IMR-90 (cell line): ENCODE measurements around the gene PRKACA. TPM values are rescaled to one million over a fixed set of nuclear protein-coding genes. Genes with fewer than 3 reads are reported as not detected.

Source experiments
- ATAC-seq: fragments of 200-7000 bp; cut with Tn5 transposase; 2 replicates; pipeline ENCODE4 v1.9.1; 2020; ENCODE audit warnings: low read depth, mild to moderate bottlenecking, moderate library complexity
- BruUV-seq: library from RNA; stranded (reverse); fragments of 400-500 nt; replicated peaks from 2 replicates; lab custom pipeline; 2021; lab: Mats Ljungman, UMichigan
- CTCF ChIA-PET: fragments of 300-600 bp; formaldehyde crosslinking; extraction: SDS; loops from one replicate; lab custom pipeline; 2021; ENCODE audit warnings: antibody characterized with exemption; lab: Yijun Ruan, JAX
- POLR2A ChIA-PET: fragments of 300-600 bp; sonication (Branson Sonifier 250); formaldehyde crosslinking; loops from one replicate; lab custom pipeline; 2022; ENCODE audit warnings: antibody characterized with exemption; ENCODE audit not compliant: unreplicated experiment; lab: Charles Lee
- DNase-seq: peaks from one replicate; pipeline ENCODE4 v3.0.0; 2013
- H2AFZ ChIP-seq: replicated peaks from 2 replicates; pipeline ENCODE3; 2013; ENCODE audit warnings: low read length, mild to moderate bottlenecking; ENCODE audit not compliant: poor library complexity
- H2AK5ac ChIP-seq: 2 replicates; pipeline ENCODE4 v1.6.1; 2013; ENCODE audit warnings: low read depth, low read length, inconsistent platforms
- H2AK9ac ChIP-seq: replicated peaks from 2 replicates; pipeline ENCODE3; 2013; ENCODE audit warnings: mild to moderate bottlenecking, low read depth, low read length, moderate library complexity; ENCODE audit not compliant: poor library complexity
- H2BK120ac ChIP-seq: 2 replicates; pipeline ENCODE4 v1.6.1; 2013; ENCODE audit warnings: low read depth, low read length, inconsistent platforms
- H2BK15ac ChIP-seq: 3 replicates; pipeline ENCODE4 v1.6.1; 2013; ENCODE audit warnings: low read depth, low read length, inconsistent platforms
- H2BK20ac ChIP-seq: 2 replicates; pipeline ENCODE4 v1.6.1; 2013; ENCODE audit warnings: low read depth, mild to moderate bottlenecking, inconsistent platforms, low read length, moderate library complexity
- H2BK5ac ChIP-seq: 2 replicates; pipeline ENCODE4 v1.6.1; 2013; ENCODE audit warnings: mild to moderate bottlenecking, low read depth, low read length, inconsistent platforms; ENCODE audit not compliant: poor library complexity, severe bottlenecking
- H3K14ac ChIP-seq: replicated peaks from 2 replicates; pipeline ENCODE4 v1.6.1; 2013; ENCODE audit warnings: low read depth, low read length, inconsistent platforms
- H3K18ac ChIP-seq: 2 replicates; pipeline ENCODE4 v1.6.1; 2013; ENCODE audit warnings: low read depth, low read length, control low read depth
- H3K23ac ChIP-seq: 2 replicates; pipeline ENCODE4 v1.6.1; 2013; ENCODE audit warnings: low read depth, low read length, inconsistent platforms
- H3K27ac ChIP-seq: 2 replicates; pipeline ENCODE4 v1.5.1; 2013; ENCODE audit warnings: mild to moderate bottlenecking, control low read depth, low read length; ENCODE audit not compliant: insufficient read depth
- H3K27me3 ChIP-seq: 2 replicates; pipeline ENCODE4 v1.6.1; 2013; ENCODE audit warnings: low read length; ENCODE audit not compliant: control insufficient read depth, insufficient read depth
- H3K36me3 ChIP-seq: 2 replicates; pipeline ENCODE4 v1.6.1; 2013; ENCODE audit warnings: low read length, mixed read lengths; ENCODE audit not compliant: control insufficient read depth, insufficient read depth
- H3K4ac ChIP-seq: 2 replicates; pipeline ENCODE4 v1.6.1; 2013; ENCODE audit warnings: low read depth, low read length, inconsistent platforms
- H3K4me1 ChIP-seq: 2 replicates; pipeline ENCODE4 v1.6.1; 2013; ENCODE audit warnings: low read length, mixed read lengths; ENCODE audit not compliant: control insufficient read depth, insufficient read depth
- H3K4me2 ChIP-seq: 2 replicates; pipeline ENCODE4 v1.6.1; 2013; ENCODE audit warnings: low read depth, mild to moderate bottlenecking, control low read depth, low read length, moderate library complexity
- H3K4me3 ChIP-seq: 2 replicates; pipeline ENCODE4 v1.5.1; 2013; ENCODE audit warnings: low read depth, mild to moderate bottlenecking, control low read depth, low read length, moderate library complexity; ENCODE audit not compliant: insufficient read depth
- H3K56ac ChIP-seq: 2 replicates; pipeline ENCODE4 v1.6.1; 2013; ENCODE audit warnings: low read length, inconsistent platforms; ENCODE audit not compliant: insufficient read depth; ENCODE audit errors: extremely low read depth
- H3K79me1 ChIP-seq, 2 experiments: 2 replicates each; pipeline ENCODE4 v1.6.1; 2013; ENCODE audit warnings: low read length in 2 of 2, inconsistent platforms in 1 of 2, low read depth in 1 of 2
- H3K9ac ChIP-seq: 2 replicates; pipeline ENCODE4 v1.6.1; 2013; ENCODE audit warnings: low read depth, low read length, control low read depth
- H3K9me1 ChIP-seq: 2 replicates; pipeline ENCODE4 v1.6.1; 2013; ENCODE audit warnings: low read length, inconsistent platforms; ENCODE audit not compliant: insufficient read depth
- H3K9me3 ChIP-seq: 2 replicates; pipeline ENCODE4 v1.6.1; 2013; ENCODE audit warnings: low read length; ENCODE audit not compliant: control insufficient read depth, insufficient read depth
- H4K20me1 ChIP-seq: 2 replicates; pipeline ENCODE4 v1.6.1; 2013; ENCODE audit warnings: low read length, inconsistent platforms; ENCODE audit not compliant: insufficient read depth
- H4K5ac ChIP-seq: 2 replicates; pipeline ENCODE4 v1.6.1; 2013; ENCODE audit warnings: mild to moderate bottlenecking, low read depth, low read length, control low read depth
- H4K8ac ChIP-seq, 2 experiments: 2 replicates each; pipeline ENCODE4 v1.6.1; 2013; ENCODE audit warnings: low read depth in 2 of 2, low read length in 2 of 2, control low read depth in 1 of 2, inconsistent platforms in 1 of 2
- H4K91ac ChIP-seq: 2 replicates; pipeline ENCODE4 v1.6.1; 2013; ENCODE audit warnings: low read depth, low read length, inconsistent platforms; ENCODE audit not compliant: insufficient read depth
- BHLHE40 ChIP-seq: fragments of 150-350 bp; IDR thresholded peaks from 2 replicates; pipeline ENCODE4 v1.6.1; 2016; ENCODE audit warnings: mild to moderate bottlenecking, low read depth, low read length
- FOS ChIP-seq: fragments of 150-350 bp; IDR thresholded peaks from 2 replicates; pipeline ENCODE4 v1.6.1; 2016; ENCODE audit warnings: low read depth, low read length
- MAZ ChIP-seq: IDR thresholded peaks from 2 replicates; pipeline ENCODE4 v1.6.1; 2012; ENCODE audit warnings: low read depth, mild to moderate bottlenecking, low read length, improper control_type of control experiment, moderate library complexity, borderline replicate concordance
- MXI1 ChIP-seq: IDR thresholded peaks from 2 replicates; pipeline ENCODE4 v1.6.1; 2012; ENCODE audit warnings: low read depth, mild to moderate bottlenecking, low read length, moderate library complexity, borderline replicate concordance
- NFE2L2 ChIP-seq: fragments of 150-350 bp; IDR thresholded peaks from 2 replicates; pipeline ENCODE4 v1.6.1; 2016; ENCODE audit warnings: low read depth, mild to moderate bottlenecking, low read length
- POLR2A ChIP-seq: IDR thresholded peaks from 2 replicates; pipeline ENCODE4 v1.6.1; 2012; ENCODE audit warnings: mild to moderate bottlenecking, low read depth, low read length
- RAD21 ChIP-seq: IDR thresholded peaks from 2 replicates; pipeline ENCODE4 v1.6.1; 2012; ENCODE audit warnings: low read length, improper control_type of control experiment
- RCOR1 ChIP-seq: IDR thresholded peaks from 2 replicates; pipeline ENCODE4 v1.6.1; 2012; ENCODE audit warnings: mild to moderate bottlenecking, low read length, improper control_type of control experiment; ENCODE audit not compliant: insufficient replicate concordance
- WGBS, 2 experiments: methylation state at CpG; one replicate each; pipeline versions ENCODE4 v1.1.5 to v1.1.7; 2013; ENCODE audit warnings: missing lambda C conversion rate in 2 of 2; ENCODE audit not compliant: insufficient read length in 1 of 2; ENCODE audit errors: extremely low coverage in 2 of 2; 5-methylcytosine and 5-hydroxymethylcytosine counted together
- dilution Hi-C: fragments of 300-500 bp; cut with HindIII; formaldehyde crosslinking; loops from one replicate; pipeline ENCODE4 v1.14.3; 2018; ENCODE audit warnings: low sequenced_read_pairs; ENCODE audit not compliant: unreplicated experiment
- in situ Hi-C: fragments of 300-500 bp; cut with MboI; formaldehyde crosslinking; loops from 3 replicates; pipeline ENCODE4 v1.14.3; 2019; ENCODE audit warnings: low sequenced_read_pairs, inconsistent platforms, mixed read lengths
- intact Hi-C: fragments of 100-400 bp; cut with micrococcal nuclease; formaldehyde crosslinking; loops from 2 replicates; pipeline ENCODE4 v1.10.0; 2022
- polyA plus RNA-seq, 3 experiments: library from polyadenylated mRNA; depleted of rRNA; stranded (reverse); fragments of >200 nt; gene quantifications; 2 replicates each; pipeline ENCODE4 v1.2.3, GENCODE V29; 2012; ENCODE audit warnings: low replicate concordance in 1 of 3
- total RNA-seq: library from RNA; depleted of rRNA; stranded (reverse); fragments of >200 nt; gene quantifications from 2 replicates; pipeline ENCODE4 v1.2.3, GENCODE V29; 2012
- TF ChIP-seq, protein P1 (sequence below): fragments of 150-350 bp; IDR thresholded peaks from 2 replicates; pipeline ENCODE4 v1.6.1; 2017; ENCODE audit warnings: mild to moderate bottlenecking, antibody characterized with exemption, low read length, low read depth

PRKACA gene
- total and polyA plus RNA-seq, 2 of the 4 experiments (the other 2 are of a cell fraction): 18.1 to 94.5 TPM

- no peaks in the 10 kb centered on the region for H3K9me3 ChIP-seq
- ChIA-PET POLR2A (interaction anchor here (0.6 kb wide), 1 partner anchor 236 kb away, joined by 3 read pairs; no protein-coding TSS in a partner anchor), CTCF (no interaction called here)
- peaks cover 15 to 73% of the 10 kb centered on the region in 2 experiments for H3K79me1 ChIP-seq
- no peak overlapping the region for H2AK5ac ChIP-seq
- BruUV-seq: no TSS peak
- H3K9me1 ChIP-seq: peaks cover 13% of the 10 kb centered on the region; the same call in 1 of the 2 replicates
- DNase-seq (no peak), ATAC-seq (no peak)
- peaks cover 14% of the 10 kb centered on the region for H3K4me1 ChIP-seq
- H3K4me3 ChIP-seq: no peak overlapping the region
- no peak overlapping the region for H4K8ac ChIP-seq
- no peak overlapping the region for H4K5ac ChIP-seq
- H3K56ac ChIP-seq: no peak overlapping the region
- dilution Hi-C loops: no loop called here
- H2BK20ac ChIP-seq: no peak overlapping the region
- H2AFZ ChIP-seq: no peak overlapping the region
- H3K18ac ChIP-seq: no peak overlapping the region
- no peak overlapping the region for H2BK5ac ChIP-seq
- H2BK120ac ChIP-seq: no peak overlapping the region
- H3K4me2 ChIP-seq: no peak overlapping the region
- intact Hi-C loops: no loop called here
- H2BK15ac ChIP-seq: no peak overlapping the region
- in situ Hi-C loops: no loop called here
- no peak overlapping the region for H3K4ac ChIP-seq
- no peak overlapping the region for H3K9ac ChIP-seq
- no peak overlapping the region for H2AK9ac ChIP-seq
- no CpG with 5 or more reads among the region's 1 CpG for WGBS, 2 experiments
- no peaks in the 10 kb centered on the region for H3K27me3 ChIP-seq
- H3K36me3 ChIP-seq: peaks cover 2% of the 10 kb centered on the region; the same call in 1 of the 2 replicates
- no peak overlapping the region for H3K23ac ChIP-seq
- TF ChIP-seq, protein P1, sequence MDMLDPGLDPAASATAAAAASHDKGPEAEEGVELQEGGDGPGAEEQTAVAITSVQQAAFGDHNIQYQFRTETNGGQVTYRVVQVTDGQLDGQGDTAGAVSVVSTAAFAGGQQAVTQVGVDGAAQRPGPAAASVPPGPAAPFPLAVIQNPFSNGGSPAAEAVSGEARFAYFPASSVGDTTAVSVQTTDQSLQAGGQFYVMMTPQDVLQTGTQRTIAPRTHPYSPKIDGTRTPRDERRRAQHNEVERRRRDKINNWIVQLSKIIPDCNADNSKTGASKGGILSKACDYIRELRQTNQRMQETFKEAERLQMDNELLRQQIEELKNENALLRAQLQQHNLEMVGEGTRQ: no peak
- no peak for TF ChIP-seq RCOR1
- no peak for TF ChIP-seq NFE2L2
- TF ChIP-seq RAD21: no peak
- TF ChIP-seq MXI1: no peak
- TF ChIP-seq MAZ: no peak
- TF ChIP-seq FOS: no peak
- TF ChIP-seq BHLHE40: no peak
- TF ChIP-seq POLR2A: no peak
- H4K20me1 ChIP-seq: peaks cover 3% of the 10 kb centered on the region
- H3K14ac ChIP-seq: no peak overlapping the region
- H4K91ac ChIP-seq: no peak overlapping the region
- H3K27ac ChIP-seq: no peak overlapping the region
These were observed 6.1 kb downstream of the PRKACA start for GRCh38 chr19:14111486-14111885.
